ENCODE results near the gene BRME1.

The BRME1 gene

GRCh38 chr19:13885826-13886365 is 20.0 kb downstream of the BRME1 start:
- DNase-seq: no peak

- no peak for DNase-seq
These were observed 21.0 kb downstream of the BRME1 start for GRCh38 chr19:13884726-13885591.

- no peak for DNase-seq
These were observed 22.3 kb downstream of the BRME1 start for GRCh38 chr19:13883516-13884064.

- DNase-seq: no peak
These were observed 23.1 kb downstream of the BRME1 start for GRCh38 chr19:13882836-13883235.

GRCh38 chr19:13882419-13882795 is 23.5 kb downstream of the BRME1 start:
- no peak for DNase-seq

- no peak for DNase-seq
These were observed 24.1 kb downstream of the BRME1 start for GRCh38 chr19:13881692-13882418.

GRCh38 chr19:13881251-13881691 is 24.6 kb downstream of the BRME1 start:
- no peak for DNase-seq

GRCh38 chr19:13880059-13881043 is 25.6 kb downstream of the BRME1 start:
- DNase-seq: peak; percentile 73

GRCh38 chr19:13877303-13877702 is 28.6 kb downstream of the BRME1 start:
- DNase-seq: no peak

GRCh38 chr19:13876834-13877233 is 29.1 kb downstream of the BRME1 start, which contains the start of gene NANOS3:
TSS of gene NANOS3 (plus strand) at chr19:13877134. CDS start at chr19:13877249, 115 bp downstream.
- no peak for DNase-seq

- DNase-seq: no peak
These were observed 30.1 kb downstream of the BRME1 start for GRCh38 chr19:13875824-13876223.

GRCh38 chr19:13873834-13874515 is 31.9 kb downstream of the BRME1 start:
- no peak for DNase-seq

- no peak for DNase-seq
These were observed 33.1 kb downstream of the BRME1 start for GRCh38 chr19:13872695-13873389.

GRCh38 chr19:13872339-13872694 is 33.6 kb downstream of the BRME1 start:
- DNase-seq: no peak

GRCh38 chr19:13870873-13871272 is 35.0 kb downstream of the BRME1 start:
- no peak for DNase-seq

GRCh38 chr19:13869281-13869680 is 36.6 kb downstream of the BRME1 start:
- no peak for DNase-seq

GRCh38 chr19:13868663-13869062 is 37.3 kb downstream of the BRME1 start:
- DNase-seq: no peak

GRCh38 chr19:13866463-13867046 is 39.4 kb downstream of the BRME1 start:
- no peak for DNase-seq

GRCh38 chr19:13865571-13866462 is 40.1 kb downstream of the BRME1 start:
- no peak for DNase-seq

All from NCI-H524 treated with DMSO at 0.1 percent for 48 hours (cell line).